SH-SY5Y (cell line): Measurements from ENCODE around the gene DYNC2I2.

Source experiments
- GATA2 ChIP-seq: IDR thresholded peaks from 2 replicates; pipeline ENCODE4 v1.6.1; 2011; ENCODE audit warnings: mild to moderate bottlenecking, low read depth, low read length
- GATA3 ChIP-seq: IDR thresholded peaks from 2 replicates; pipeline ENCODE4 v1.6.1; 2011; ENCODE audit warnings: low read depth, mild to moderate bottlenecking, low read length, moderate library complexity

GRCh38 chr9:128657344-128657704 is 677 bp upstream of the DYNC2I2 start:
- TF ChIP-seq GATA2: no peak
- TF ChIP-seq GATA3: no peak
